GM18508 (cell line): ENCODE measurements around the gene MIP.
"Not testable (repeated sequence)": the region's sequence is repeated elsewhere in the genome, so short reads cannot be mapped to it uniquely, and the experiment has no call there.

ENCODE experiments used
- ATAC-seq: cut with Tn5 transposase; IDR thresholded peaks from one replicate; pipeline ENCODE4 v1.9.1; 2021; ENCODE audit warnings: moderate number of reproducible peaks; ENCODE audit not compliant: insufficient read depth, unreplicated experiment

MIP gene

GRCh38 chr12:56411781-56412639 is 42.4 kb downstream of the MIP start:
- no peak for ATAC-seq

DNA sequence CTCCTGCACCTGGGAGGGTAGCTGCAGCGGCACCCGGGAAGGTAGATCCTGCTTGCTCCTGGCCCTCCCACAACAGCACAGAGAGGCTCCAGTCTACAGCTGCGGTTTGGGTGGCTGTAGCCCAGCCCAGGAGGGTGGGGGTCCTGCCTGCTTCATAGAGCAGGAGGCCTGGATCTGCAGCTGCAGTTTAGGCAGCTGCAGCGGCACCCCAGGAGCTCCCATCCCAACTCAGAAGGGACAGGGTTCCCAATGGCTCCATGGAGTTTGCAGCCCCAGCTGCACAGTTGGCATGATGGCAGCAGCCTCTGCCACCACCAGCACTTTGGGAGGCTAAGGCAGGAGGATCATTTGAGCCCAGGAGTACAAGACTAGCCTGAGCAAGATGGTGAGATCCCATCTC is 43.7 kb downstream of the MIP start:
- ATAC-seq, result no peak

- no peak for ATAC-seq
Measured at GRCh38 chr12:56408799-56409417, 45.5 kb downstream of the MIP start.

DNA sequence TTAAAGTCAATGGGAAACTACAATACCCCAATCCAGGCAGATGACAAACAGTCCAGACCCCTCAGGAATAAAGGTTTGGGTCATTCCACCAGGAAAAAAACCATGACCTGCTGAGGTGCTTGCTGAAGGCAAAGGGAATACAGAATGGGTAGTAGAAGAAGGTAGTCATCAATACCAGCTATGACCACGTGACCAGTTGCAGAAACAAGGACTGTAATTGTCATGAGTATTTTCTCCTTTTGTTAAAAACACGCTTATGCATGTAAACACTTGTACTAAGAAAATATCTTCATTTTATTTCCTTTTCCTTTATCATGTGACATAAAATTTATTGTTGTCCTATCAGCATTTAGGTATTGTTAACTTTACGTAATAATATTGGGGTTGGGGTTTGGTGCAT is 50.2 kb downstream of the MIP start:
- not testable (repeated sequence) for ATAC-seq

DNA sequence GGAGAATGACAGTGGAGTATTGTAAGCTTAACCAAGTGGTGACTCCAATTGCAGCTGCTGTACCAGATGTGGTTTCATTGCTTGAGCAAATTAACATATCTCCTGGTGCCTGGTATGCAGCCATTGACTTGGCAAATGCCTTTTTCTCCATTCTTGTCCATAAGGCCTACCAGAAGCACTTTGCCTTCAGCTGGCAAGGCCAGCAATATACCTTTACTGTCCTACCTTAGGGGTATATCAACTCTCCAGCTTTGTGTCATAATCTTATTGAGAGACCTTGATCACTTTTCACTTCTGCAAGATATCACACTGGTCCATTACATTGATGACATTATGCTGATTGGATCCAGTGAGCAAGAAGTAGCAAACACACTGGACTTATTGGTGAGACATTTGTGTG is 52.8 kb downstream of the MIP start:
- ATAC-seq, result not testable (repeated sequence)

DNA sequence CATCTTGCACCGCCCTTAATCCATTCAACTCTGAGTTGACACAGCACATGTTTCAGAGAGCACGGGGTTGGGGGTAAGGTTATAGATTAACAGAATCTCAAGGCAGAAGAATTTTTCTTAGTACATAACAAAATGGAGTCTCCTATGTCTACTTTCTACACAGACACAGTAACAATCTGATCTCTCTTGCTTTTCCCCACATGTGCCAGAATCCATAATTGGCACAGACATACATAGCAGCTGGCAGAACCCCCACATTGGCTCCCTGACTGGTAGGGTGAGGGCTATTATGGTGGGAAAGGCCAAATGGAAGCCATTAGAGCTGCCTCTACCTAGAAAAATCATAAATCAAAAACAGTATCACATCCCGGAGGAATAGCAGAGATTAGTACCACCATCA is 53.3 kb downstream of the MIP start:
- not testable (repeated sequence) for ATAC-seq
